GM12892 (cell line): Measurements from ENCODE around the gene SERTAD2.

Source experiments
- POLR2AphosphoS5 ChIP-seq: IDR thresholded peaks from 2 replicates; pipeline ENCODE4 v1.6.1; 2011; ENCODE audit warnings: low read depth, low read length, control low read depth
- TAF1 ChIP-seq: IDR thresholded peaks from 2 replicates; pipeline ENCODE4 v1.6.1; 2011; ENCODE audit warnings: low read depth, mild to moderate bottlenecking, control low read depth, low read length, borderline replicate concordance

DNA sequence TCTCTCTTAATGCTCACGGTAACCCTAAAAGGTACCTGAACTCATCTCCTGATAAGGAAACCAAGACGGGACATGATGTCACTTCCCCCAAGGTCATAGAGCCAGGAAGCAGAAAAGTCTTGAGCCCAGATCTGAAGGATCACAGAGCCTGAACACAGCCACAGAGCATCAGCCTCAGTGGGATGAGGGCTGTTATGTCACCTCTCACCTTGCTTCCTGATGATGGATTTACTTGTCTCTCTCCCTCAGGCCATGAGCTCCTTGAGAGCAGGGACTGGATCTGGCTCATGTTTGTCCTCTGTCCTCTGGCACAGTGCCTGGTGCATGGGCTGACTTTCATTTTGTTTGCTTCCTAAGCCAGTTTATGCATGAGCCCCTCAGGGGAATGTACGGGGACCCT, 54.2 kb downstream of the SERTAD2 start:
- TF ChIP-seq TAF1 (no peak), POLR2AphosphoS5 (no peak)
